Activated CD4-positive, alpha-beta T cell treated with anti-CD3 and anti-CD28 coated beads, Interleukin-10, Interleukin-2, amounts not matched to agents 100 ng/mL and 50 ng/mL, durations not matched to agents 16 hours and 8 hours (primary cell): ENCODE results near the gene OR2T1.
"Not testable (repeated sequence)": the region's sequence is repeated elsewhere in the genome, so short reads cannot be mapped to it uniquely, and the experiment has no call there.

Experiments
- DNase-seq: peaks from one replicate; pipeline ENCODE4 v3.0.0-alpha.2; 2020

OR2T1 gene

GRCh38 chr1:248436303-248436702 is 33.5 kb downstream of the OR2T1 start:
- not testable (repeated sequence) for DNase-seq

DNA sequence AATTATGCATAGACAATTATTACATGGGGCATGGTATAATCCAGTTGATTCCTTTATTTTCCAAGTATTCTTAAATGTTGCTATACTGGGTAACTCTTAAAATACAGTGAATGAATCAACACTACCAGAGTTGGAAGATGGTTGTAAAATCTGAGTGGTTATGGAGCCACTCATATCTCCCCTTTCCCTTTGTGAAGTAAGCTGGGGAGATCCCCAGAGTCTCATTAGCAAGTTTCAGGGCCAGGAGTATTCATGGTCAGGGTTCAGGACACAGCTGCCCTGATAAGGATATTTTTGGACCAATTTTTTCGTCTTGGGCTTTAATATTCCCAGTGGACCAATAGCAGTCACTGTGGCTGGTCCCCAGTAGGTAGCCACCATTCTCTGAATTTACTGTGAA is 35.8 kb downstream of the OR2T1 start:
- not testable (repeated sequence) for DNase-seq

DNA sequence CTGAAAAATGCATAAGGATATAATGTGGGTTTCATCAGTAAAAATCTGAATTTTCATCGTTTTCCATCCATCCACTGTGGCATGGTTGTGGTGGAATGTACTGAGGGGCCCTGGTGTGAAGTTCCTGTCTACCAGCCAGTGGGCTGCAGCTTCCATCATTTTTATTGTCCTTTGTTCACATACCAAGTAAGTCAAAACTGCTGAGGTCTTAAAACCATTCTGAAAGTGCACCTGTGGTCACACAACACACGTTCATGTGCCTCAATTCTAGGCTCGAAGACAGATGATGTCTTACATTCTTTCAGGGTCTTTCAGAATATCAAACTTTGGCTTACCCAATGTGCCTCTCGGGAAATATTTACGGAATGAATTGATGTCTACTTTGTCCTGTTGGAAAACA is 36.4 kb downstream of the OR2T1 start:
- not testable (repeated sequence) for DNase-seq

DNA sequence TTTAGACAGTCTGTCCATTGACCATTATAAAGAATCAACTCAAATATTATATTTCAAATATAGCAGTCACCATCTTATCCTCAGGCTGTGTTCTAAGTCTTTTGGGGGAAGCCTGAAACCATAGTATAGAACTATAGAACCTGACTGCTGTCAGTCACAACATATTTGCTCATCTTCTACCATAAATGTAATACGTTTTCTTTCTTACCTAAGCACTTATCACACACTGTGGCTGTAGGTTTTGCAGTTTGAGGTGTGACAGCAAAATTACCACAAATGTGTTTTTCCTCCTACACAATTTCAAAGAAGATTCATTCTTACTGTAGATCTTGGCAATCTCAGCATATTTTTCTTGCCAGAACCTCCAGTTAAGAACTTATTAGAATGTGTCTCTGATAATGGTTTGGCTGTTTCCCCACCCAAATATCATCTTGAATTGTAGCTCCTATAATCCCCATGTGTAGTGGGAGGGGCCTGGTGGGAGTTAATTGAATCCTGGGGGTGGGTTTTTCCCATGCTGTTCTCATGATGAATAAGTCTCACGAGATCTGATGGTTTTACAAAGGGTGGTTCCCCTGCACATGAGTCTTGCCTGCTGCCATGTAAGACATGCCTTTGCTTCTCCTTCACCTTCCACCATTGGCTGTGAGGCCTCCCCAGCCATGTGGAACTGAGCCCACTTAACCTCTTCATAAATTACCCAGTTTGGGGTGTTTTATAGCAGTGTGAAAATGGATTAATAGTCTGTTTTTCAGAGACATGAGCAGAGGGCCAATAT is 39.8 kb downstream of the OR2T1 start:
- not testable (repeated sequence) for DNase-seq

GRCh38 chr1:248444603-248445002 is 41.8 kb downstream of the OR2T1 start:
- DNase-seq, result not testable (repeated sequence)

GRCh38 chr1:248445399-248445798 is 42.6 kb downstream of the OR2T1 start, which contains the start of gene OR2T2:
Gene OR2T2 (plus strand): TSS chr1:248445637. CDS start chr1:248452798, 7,161 bp downstream.
- DNase-seq, result not testable (repeated sequence)

DNA sequence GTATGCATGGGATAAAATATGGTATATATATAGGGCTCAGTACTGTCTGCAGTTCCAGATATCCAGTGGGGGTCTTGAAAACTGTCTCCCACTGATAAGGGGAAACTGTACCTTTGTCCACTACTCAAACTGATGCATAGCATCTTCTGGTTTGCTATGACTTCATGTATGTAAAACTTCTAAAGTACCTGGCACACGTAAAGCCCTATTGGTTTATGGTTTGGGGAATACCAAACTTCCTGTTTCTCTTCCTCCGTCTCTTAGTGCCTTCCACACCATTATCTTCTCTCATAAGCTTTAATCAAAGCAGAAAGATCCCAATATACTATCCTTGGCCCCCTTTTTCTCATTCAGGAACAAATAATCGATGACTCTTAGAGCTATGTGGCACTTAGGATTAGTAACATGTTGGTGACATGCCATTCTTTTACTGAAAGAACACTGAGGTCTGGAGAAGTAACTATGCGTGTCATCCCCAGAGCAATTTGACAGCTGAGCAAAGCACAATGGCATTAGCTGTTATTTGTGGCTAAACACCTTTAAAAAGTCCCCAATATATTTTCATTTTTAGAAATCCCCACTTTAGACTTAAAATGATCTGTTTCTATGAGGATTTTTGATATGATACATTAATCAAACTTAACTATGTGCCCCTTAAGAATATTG is 45.7 kb downstream of the OR2T1 start:
- not testable (repeated sequence) for DNase-seq

DNA sequence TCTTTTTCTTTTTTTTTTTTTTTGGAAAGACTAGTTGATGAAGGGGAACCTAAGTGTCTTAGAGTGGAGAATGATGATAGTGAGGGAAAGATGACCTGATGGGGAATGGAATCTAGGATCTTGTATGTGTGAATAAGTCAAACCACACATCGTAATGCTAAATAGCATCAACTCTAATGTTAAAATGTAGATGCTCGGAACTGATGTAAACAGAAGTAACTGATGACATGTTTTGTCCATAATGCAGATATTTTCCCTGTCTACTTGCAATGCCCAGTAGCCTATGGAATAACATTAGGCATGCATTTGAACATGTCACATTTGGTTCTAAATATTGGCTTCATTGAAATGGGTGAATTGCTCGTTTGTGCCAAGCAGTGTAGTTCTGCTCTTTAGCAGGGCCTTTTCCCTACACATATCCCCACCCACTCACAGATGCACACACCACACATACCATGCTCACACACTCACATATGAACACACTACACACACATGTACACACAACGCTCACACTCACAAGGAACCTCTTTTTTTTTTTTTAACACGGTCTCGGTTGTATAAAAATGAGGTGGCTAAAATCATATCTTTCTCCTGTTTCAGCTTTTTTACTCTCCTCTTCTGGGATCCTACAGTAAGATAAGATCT is 47.1 kb downstream of the OR2T1 start:
- not testable (repeated sequence) for DNase-seq

GRCh38 chr1:248450466-248451145 is 47.8 kb downstream of the OR2T1 start:
- not testable (repeated sequence) for DNase-seq

DNA sequence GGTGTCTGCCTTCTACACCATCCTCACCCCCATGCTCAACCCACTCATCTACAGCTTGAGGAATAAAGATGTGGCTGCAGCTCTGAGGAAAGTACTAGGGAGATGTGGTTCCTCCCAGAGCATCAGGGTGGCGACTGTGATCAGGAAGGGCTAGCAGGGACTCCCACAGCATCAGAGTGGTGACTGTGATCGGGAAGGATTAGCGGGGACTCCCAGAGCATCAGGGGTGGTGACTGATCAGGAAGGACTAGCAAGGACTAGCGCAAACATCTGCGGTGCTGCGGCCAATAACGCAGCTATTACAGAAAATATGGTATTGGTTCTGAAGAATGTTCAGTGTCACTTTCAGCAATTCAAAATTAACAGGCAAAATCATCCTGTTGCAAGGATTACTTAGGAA is 50.8 kb downstream of the OR2T1 start:
- not testable (repeated sequence) for DNase-seq

DNA sequence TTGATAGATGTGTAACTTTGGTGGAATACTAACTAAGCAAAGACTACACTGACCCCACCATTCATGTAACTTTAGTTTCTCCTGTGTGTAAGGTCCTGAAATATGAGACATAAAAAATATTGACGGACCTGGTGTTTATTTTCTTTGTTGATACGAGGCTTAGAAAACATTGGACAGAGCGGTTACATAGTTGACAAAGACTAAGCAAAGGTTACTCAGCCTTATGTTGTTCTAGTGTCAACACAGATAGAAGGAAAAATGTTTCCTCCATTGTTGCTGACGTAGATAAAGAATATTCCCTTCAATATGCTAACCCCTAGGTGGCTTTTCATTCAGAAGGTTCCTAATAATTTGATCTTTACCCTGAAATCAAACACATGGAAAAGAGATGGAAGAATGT is 52.2 kb downstream of the OR2T1 start:
- not testable (repeated sequence) for DNase-seq

GRCh38 chr1:248456635-248457034 is 53.8 kb downstream of the OR2T1 start:
- DNase-seq, result not testable (repeated sequence)
